Measurements from ENCODE around the gene PRICKLE4.
"Not testable (repeated sequence)": the region's sequence is repeated elsewhere in the genome, so short reads cannot be mapped to it uniquely, and the experiment has no call there.

The PRICKLE4 gene

GRCh38 chr6:41759905-41760579 lies 20.5 kb upstream of the PRICKLE4 start:
- TF ChIP-seq, protein P1, sequence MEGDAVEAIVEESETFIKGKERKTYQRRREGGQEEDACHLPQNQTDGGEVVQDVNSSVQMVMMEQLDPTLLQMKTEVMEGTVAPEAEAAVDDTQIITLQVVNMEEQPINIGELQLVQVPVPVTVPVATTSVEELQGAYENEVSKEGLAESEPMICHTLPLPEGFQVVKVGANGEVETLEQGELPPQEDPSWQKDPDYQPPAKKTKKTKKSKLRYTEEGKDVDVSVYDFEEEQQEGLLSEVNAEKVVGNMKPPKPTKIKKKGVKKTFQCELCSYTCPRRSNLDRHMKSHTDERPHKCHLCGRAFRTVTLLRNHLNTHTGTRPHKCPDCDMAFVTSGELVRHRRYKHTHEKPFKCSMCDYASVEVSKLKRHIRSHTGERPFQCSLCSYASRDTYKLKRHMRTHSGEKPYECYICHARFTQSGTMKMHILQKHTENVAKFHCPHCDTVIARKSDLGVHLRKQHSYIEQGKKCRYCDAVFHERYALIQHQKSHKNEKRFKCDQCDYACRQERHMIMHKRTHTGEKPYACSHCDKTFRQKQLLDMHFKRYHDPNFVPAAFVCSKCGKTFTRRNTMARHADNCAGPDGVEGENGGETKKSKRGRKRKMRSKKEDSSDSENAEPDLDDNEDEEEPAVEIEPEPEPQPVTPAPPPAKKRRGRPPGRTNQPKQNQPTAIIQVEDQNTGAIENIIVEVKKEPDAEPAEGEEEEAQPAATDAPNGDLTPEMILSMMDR (IDR thresholded peaks at IDR 0.05; ENCODE audit: borderline replicate concordance, control extremely low read depth, extremely low read depth, insufficient read depth, missing control alignments): no peak
- no peak for DNase-seq (ENCODE audit: low spot score)
- in situ Hi-C loops (cut with MboI; ENCODE audit: low sequenced_read_pairs, unreplicated experiment): loop anchor here (10.0 kb wide), 1 partner anchor 155 kb away; no protein-coding TSS in a partner anchor

DNA sequence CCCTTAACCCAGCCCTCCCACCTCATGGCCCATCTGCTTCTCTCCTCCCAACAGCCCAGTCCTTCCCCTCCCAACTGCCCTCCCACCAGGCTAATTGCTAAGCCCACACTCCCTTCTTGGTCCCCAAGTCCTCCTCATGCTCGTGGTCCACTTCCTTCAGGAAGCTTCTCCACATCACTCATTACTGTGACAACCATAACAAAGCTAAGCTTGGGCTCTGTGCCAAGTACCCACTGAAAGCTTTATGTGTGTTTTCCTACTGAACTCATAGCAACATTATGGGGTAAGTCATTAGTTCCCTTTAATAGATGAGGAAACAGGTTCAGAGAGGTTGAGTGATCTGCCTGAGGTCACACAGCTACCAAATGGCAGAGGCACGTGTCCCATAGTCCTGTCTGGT lies 17.1 kb upstream of the PRICKLE4 start:
- in situ Hi-C loops (cut with MboI; ENCODE audit: low sequenced_read_pairs, unreplicated experiment): no loop called here
- TF ChIP-seq, protein P1 (IDR thresholded peaks at IDR 0.05; ENCODE audit: borderline replicate concordance, control extremely low read depth, extremely low read depth, insufficient read depth, missing control alignments): no peak

DNA sequence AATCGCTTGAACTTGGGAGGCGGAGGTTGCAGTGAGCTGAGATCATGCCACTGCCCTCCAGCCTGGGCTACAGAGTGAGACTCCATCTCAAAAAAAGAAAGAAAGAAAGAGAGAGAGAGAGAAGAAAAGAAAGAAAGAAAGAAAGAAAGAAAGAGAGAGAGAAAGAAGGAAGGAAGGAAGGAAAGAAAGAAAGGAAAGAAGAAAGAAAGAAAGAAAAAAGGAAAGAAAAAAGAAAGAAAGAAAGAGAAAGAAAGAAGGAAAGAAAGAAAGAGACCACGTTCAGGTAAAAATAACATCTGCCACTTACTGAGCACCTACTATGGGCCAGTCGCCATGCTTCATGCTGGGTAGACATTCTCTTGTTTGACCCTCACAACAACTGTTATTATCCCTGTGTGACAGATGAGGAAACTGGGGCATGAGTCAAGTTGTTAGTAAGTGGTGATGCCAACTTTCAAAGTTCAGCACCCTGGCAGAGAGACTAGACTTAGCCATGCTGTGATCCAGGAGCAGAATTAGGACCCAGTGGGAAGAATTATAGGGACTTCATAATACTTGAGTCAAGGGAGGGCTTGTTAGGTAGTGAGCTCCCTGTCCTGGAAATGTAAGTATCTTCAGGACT lies 14.4 kb upstream of the PRICKLE4 start:
- DNase-seq (ENCODE audit: low spot score); in situ Hi-C loops (cut with MboI; ENCODE audit: low sequenced_read_pairs, unreplicated experiment): not testable (repeated sequence)

More for the DNA sequence above, 17.1 kb upstream of the PRICKLE4 start:
- DNase-seq (ENCODE audit: low spot score): no peak

GRCh38 chr6:41767112-41767833 lies 13.3 kb upstream of the PRICKLE4 start:
- in situ Hi-C loops (cut with MboI; ENCODE audit: low sequenced_read_pairs, unreplicated experiment): no loop called here
- DNase-seq (ENCODE audit: low spot score): no peak
- TF ChIP-seq, protein P1 (IDR thresholded peaks at IDR 0.05; ENCODE audit: borderline replicate concordance, control extremely low read depth, extremely low read depth, insufficient read depth, missing control alignments): no peak

DNA sequence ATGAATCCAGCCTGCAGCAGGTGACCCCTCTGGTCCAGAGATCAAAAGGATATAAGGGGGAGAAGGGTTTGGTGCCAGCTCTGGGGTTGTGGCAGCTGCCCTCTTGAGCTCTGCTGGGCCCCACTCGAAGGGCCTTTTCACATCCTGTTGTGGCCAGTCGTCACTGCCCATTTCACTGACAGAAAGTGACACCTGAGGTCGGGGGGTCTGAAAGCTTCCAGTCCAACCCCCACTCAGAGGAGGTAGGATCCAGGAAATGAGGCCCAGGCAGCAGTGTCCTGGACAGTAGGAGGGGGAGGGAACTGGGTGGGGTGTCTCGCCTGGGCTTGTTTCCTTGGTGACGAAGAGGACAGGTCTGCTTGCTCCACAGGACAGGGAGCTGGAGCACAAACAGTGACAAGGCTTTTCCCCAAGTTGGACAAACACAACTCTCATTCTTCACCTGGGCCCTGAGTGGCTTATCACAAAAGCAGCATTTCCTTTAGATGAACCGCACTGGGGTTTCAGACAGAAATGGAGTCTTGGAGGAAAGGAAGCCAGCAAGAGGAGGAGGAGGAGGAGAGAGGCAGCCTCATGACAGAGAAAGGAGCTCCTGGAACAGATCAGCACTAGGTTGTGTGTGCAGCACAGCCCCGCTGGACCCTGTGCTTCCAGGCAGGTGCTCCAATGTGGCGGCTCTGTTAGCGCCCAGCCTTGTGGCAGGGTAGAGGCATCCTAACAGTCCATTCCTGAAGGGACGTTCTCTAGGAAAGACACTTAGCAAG lies 11.9 kb upstream of the PRICKLE4 start:
- DNase-seq (ENCODE audit: low spot score): no peak
- in situ Hi-C loops (cut with MboI; ENCODE audit: low sequenced_read_pairs, unreplicated experiment): no loop called here

GRCh38 chr6:41769376-41769775 lies 11.2 kb upstream of the PRICKLE4 start:
- DNase-seq (ENCODE audit: low spot score): no peak
- in situ Hi-C loops (cut with MboI; ENCODE audit: low sequenced_read_pairs, unreplicated experiment): no loop called here
- TF ChIP-seq, protein P1 (IDR thresholded peaks at IDR 0.05; ENCODE audit: borderline replicate concordance, control extremely low read depth, extremely low read depth, insufficient read depth, missing control alignments): no peak

More for the DNA sequence above, 11.9 kb upstream of the PRICKLE4 start:
- TF ChIP-seq, protein P1 (IDR thresholded peaks at IDR 0.05; ENCODE audit: borderline replicate concordance, control extremely low read depth, extremely low read depth, insufficient read depth, missing control alignments): no peak
